MCF 10A (cell line): ENCODE results near the gene RRAGA. TPM values are rescaled to one million over a fixed set of nuclear protein-coding genes. Genes with fewer than 3 reads are reported as not detected.
"Not testable (repeated sequence)": the region's sequence is repeated elsewhere in the genome, so short reads cannot be mapped to it uniquely, and the experiment has no call there.

Source experiments
- BruUV-seq: library from RNA; stranded (reverse); fragments of 400-500 nt; replicated peaks from 2 replicates; lab custom pipeline; 2021; lab: Mats Ljungman, UMichigan
- CTCF ChIA-PET: fragments of 300-600 bp; sonication (Branson Sonifier 250); formaldehyde crosslinking; extraction: SDS; loops from one replicate; lab custom pipeline; 2021; ENCODE audit warnings: antibody characterized with exemption, inconsistent platforms; lab: Yijun Ruan, JAX
- POLR2A ChIA-PET: fragments of 300-600, 350-650 bp; sonication (Branson Sonifier 250); formaldehyde crosslinking; extraction: SDS; loops from one replicate; lab custom pipeline; 2020; ENCODE audit warnings: antibody characterized with exemption, inconsistent platforms; lab: Yijun Ruan, JAX
- DNase-seq: peaks from one replicate; pipeline ENCODE4 v3.0.0-alpha.2; 2018; ENCODE audit not compliant: unreplicated experiment
- H3K27ac Mint-ChIP-seq: one replicate; pipeline ENCODE4 v1.8.0; 2022; ENCODE audit warnings: mild to moderate bottlenecking, low read depth, mixed read lengths; ENCODE audit not compliant: unreplicated experiment
- H3K27me3 Mint-ChIP-seq: one replicate; pipeline ENCODE4 v1.8.0; 2022; ENCODE audit warnings: mixed read lengths; ENCODE audit not compliant: insufficient read depth, unreplicated experiment
- H3K36me3 Mint-ChIP-seq: one replicate; pipeline ENCODE4 v1.8.0; 2022; ENCODE audit warnings: mild to moderate bottlenecking, moderate library complexity, mixed read lengths; ENCODE audit not compliant: insufficient read depth, unreplicated experiment
- H3K4me1 Mint-ChIP-seq: one replicate; pipeline ENCODE4 v1.8.0; 2022; ENCODE audit warnings: mixed read lengths; ENCODE audit not compliant: insufficient read depth, unreplicated experiment
- H3K4me3 Mint-ChIP-seq: one replicate; pipeline ENCODE4 v1.8.0; 2022; ENCODE audit warnings: mild to moderate bottlenecking, moderate library complexity, mixed read lengths; ENCODE audit not compliant: unreplicated experiment
- H3K9me3 Mint-ChIP-seq: one replicate; pipeline ENCODE4 v1.8.0; 2022; ENCODE audit warnings: mixed read lengths; ENCODE audit not compliant: unreplicated experiment
- CTCF ChIP-seq: fragments of 200-600 bp; IDR thresholded peaks from one replicate; pipeline ENCODE4 v1.8.0; 2022; ENCODE audit warnings: antibody characterized with exemption, mild to moderate bottlenecking; ENCODE audit not compliant: unreplicated experiment
- intact Hi-C: fragments of 100-400 bp; cut with micrococcal nuclease; formaldehyde crosslinking; loops from 2 replicates; pipeline ENCODE4 v1.14.1; 2022
- total RNA-seq: library from RNA; stranded (reverse); gene quantifications from 2 replicates; pipeline ENCODE4 v1.2.3, GENCODE V29; 2022

The RRAGA gene
- total RNA-seq, 1 experiment from 2014 or later, result 44.0 TPM

GRCh38 chr9:19074229-19074628 is 25.0 kb downstream of the RRAGA start:
- DNase-seq, result no peak
- BruUV-seq, result no TSS peak
- intact Hi-C loops, result no loop called here
- TF ChIP-seq CTCF, result no peak
- POLR2A ChIA-PET, result interaction anchor here (0.6 to 1.1 kb wide), 5 partner anchors 22 to 110 kb away, joined by 3 to 5 read pairs (median 3); no protein-coding TSS in a partner anchor
- Mint-ChIP-seq H3K36me3 (peaks cover 72% of the 10 kb centered on the region), H3K4me1 (peaks cover 9% of the 10 kb centered on the region), H3K9me3 (no peaks in the 10 kb centered on the region), H3K27me3 (no peaks in the 10 kb centered on the region), H3K27ac (no peak overlapping the region), H3K4me3 (no peak overlapping the region)
- CTCF ChIA-PET, result interaction anchor here (1.0 to 2.1 kb wide), 2 partner anchors 25 to 100 kb away, joined by 3 to 6 read pairs; partner anchors contain the start of gene RRAGA

GRCh38 chr9:19074836-19075235 is 25.6 kb downstream of the RRAGA start:
- Mint-ChIP-seq H3K27me3 (no peaks in the 10 kb centered on the region), H3K36me3 (peaks cover 72% of the 10 kb centered on the region), H3K4me3 (no peak overlapping the region), H3K4me1 (peaks cover 9% of the 10 kb centered on the region), H3K27ac (no peak overlapping the region), H3K9me3 (no peaks in the 10 kb centered on the region)
- ChIA-PET CTCF (interaction anchor here (0.7 to 2.1 kb wide), 2 partner anchors 26 to 1528 kb away, joined by 4 to 6 read pairs; partner anchors contain the start of gene RRAGA), POLR2A (interaction anchor here (0.6 to 1.1 kb wide), 5 partner anchors 11 to 453 kb away, joined by 3 to 5 read pairs (median 3); no protein-coding TSS in a partner anchor)
- intact Hi-C loops, result no loop called here
- DNase-seq, result peak; percentile 33
- BruUV-seq, result no TSS peak
- TF ChIP-seq CTCF, result no peak

GRCh38 chr9:19085295-19085694 is 36.1 kb downstream of the RRAGA start:
- Mint-ChIP-seq H3K27ac (peak overlapping the region; percentile 31), H3K9me3 (no peaks in the 10 kb centered on the region), H3K4me3 (no peak overlapping the region), H3K4me1 (peaks cover 7% of the 10 kb centered on the region), H3K36me3 (peaks cover 82% of the 10 kb centered on the region), H3K27me3 (no peaks in the 10 kb centered on the region)
- no TSS peak for BruUV-seq
- TF ChIP-seq CTCF, result peak; percentile 32
- ChIA-PET POLR2A (interaction anchor here (0.6 to 3.0 kb wide), 3 partner anchors 17 to 98 kb away, joined by 3 to 12 read pairs (median 3); partner anchors contain the start of gene HAUS6), CTCF (interaction anchor here (0.6 to 3.7 kb wide), 13 partner anchors 11 to 1188 kb away, joined by 3 to 33 read pairs (median 4); no protein-coding TSS in a partner anchor)
- intact Hi-C loops, result loop anchor here (1.0 kb wide), 1 partner anchor 89 kb away; no protein-coding TSS in a partner anchor
- DNase-seq, result peak; percentile 25

GRCh38 chr9:19087106-19088000 is 38.1 kb downstream of the RRAGA start:
- no peaks in the 10 kb centered on the region for H3K27me3 Mint-ChIP-seq
- ChIA-PET POLR2A (interaction anchor here (0.6 to 3.0 kb wide), 7 partner anchors 9 to 280 kb away, joined by 3 to 12 read pairs (median 4); partner anchors contain the start of genes DENND4C and HAUS6), CTCF (interaction anchor here (0.5 to 3.7 kb wide), 6 partner anchors 9 to 1389 kb away, joined by 3 to 33 read pairs (median 3); no protein-coding TSS in a partner anchor)
- peak; percentile 47 for DNase-seq
- no peak for TF ChIP-seq CTCF
- no TSS peak for BruUV-seq
- peak overlapping the region; percentile 61 for H3K27ac Mint-ChIP-seq
- no peak overlapping the region for H3K4me3 Mint-ChIP-seq
- peaks cover 79% of the 10 kb centered on the region for H3K36me3 Mint-ChIP-seq
- peaks cover 7% of the 10 kb centered on the region for H3K4me1 Mint-ChIP-seq
- intact Hi-C loops, result no loop called here
- no peaks in the 10 kb centered on the region for H3K9me3 Mint-ChIP-seq

GRCh38 chr9:19097431-19097830 is 48.2 kb downstream of the RRAGA start:
- intact Hi-C loops, CTCF ChIA-PET, H3K27me3 Mint-ChIP-seq, H3K4me3 Mint-ChIP-seq, H3K9me3 Mint-ChIP-seq, DNase-seq, BruUV-seq: not testable (repeated sequence)
- Mint-ChIP-seq H3K4me1 (peaks cover 12% of the 10 kb centered on the region), H3K27ac (peak overlapping the region; percentile 31), H3K36me3 (peaks cover 29% of the 10 kb centered on the region)
- POLR2A ChIA-PET, result interaction anchor here (1.3 kb wide), 2 partner anchors 77 to 135 kb away, joined by 3 to 4 read pairs; no protein-coding TSS in a partner anchor
